GM21737 (cell line): Measurements from ENCODE around the gene ATOH8.
"Not testable (repeated sequence)": the region's sequence is repeated elsewhere in the genome, so short reads cannot be mapped to it uniquely, and the experiment has no call there.

Experiments used
- ATAC-seq: cut with Tn5 transposase; IDR thresholded peaks from one replicate; pipeline ENCODE4 v1.9.1; 2021; ENCODE audit warnings: mild to moderate bottlenecking, moderate library complexity; ENCODE audit not compliant: unreplicated experiment

The ATOH8 gene

GRCh38 chr2:85753525-85754312 is at the start of gene ATOH8:
Gene ATOH8 (plus strand): TSS chr2:85753991. CDS start chr2:85754190, 199 bp downstream.
- no peak for ATAC-seq

DNA sequence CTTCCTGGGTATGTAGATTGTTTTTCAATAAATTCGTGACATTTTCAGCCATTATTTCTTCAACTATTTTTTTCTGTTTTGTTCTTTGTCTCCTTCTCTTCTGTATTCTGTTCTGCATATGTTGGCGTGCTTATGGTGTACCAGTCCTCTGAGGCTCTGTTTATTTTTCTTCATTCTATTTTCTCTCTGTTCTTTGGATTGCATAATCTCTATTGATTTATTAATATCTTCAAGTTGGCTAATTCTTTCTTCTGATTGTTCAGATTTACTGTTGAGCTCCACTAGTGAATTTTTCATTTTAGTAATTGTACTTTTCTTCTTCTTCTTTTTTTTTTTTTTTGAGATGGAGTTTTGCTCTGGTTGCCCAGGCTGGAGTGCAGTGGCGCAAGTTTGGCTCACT is 49.8 kb upstream of the ATOH8 start:
- no peak for ATAC-seq

GRCh38 chr2:85704800-85705679 is 48.8 kb upstream of the ATOH8 start:
- ATAC-seq: peak; percentile 46

- no peak for ATAC-seq
Observed at GRCh38 chr2:85705680-85706039, 48.1 kb upstream of the ATOH8 start.

DNA sequence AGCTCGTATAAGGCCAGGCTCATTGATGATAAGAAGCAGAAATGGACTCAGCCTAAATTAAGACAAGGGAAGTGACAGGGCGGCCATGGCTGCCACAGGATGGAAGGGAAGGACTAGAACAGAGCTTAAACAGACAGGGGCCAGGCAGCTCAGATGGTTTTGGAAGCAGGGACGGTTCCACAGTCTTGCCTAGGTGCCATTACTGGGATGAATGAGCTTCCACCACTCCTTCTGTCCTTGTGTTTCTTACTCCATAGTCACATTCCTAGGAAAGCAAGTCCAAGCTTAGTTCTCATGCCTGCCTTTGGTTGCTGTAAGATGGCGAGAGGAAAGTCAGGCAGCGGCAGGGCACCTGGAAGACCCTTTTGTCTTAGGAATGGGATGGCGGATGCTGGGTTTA is 47.7 kb upstream of the ATOH8 start:
- no peak for ATAC-seq

DNA sequence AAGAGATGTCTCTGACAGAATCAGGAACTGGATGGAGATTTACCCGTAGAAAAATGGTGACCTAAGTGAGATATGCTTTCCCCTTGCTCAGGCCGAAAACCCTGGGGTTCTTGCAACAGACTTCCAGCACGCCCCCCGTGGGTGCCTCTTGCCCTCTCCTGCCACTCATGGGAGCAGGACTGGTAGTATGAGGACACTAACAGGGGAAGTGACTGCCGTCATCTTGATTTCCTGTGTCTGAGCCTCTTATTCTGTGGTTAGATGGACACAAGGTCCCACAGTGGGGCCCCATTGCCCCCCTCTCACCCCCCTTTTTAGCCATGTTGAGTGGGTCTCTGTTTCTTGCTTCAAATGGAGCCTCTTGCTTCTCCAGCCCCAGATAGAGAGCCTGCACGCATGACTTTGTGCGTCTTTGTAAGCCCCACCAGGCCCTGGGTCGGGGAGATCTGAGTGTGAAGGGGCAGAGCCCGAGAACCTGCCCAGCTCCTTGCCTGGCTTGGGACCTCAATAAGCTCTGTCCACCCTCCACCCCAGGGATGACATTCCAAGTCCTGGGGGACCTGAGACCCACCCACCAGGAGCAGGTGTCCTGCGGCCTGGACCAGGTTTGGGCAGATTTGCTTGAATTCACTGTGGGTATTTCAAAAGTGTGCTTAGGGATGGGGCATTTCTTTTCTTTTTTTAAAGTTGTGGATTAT is 47.0 kb upstream of the ATOH8 start:
- ATAC-seq: no peak

GRCh38 chr2:85707304-85707703 is 46.5 kb upstream of the ATOH8 start:
- no peak for ATAC-seq

DNA sequence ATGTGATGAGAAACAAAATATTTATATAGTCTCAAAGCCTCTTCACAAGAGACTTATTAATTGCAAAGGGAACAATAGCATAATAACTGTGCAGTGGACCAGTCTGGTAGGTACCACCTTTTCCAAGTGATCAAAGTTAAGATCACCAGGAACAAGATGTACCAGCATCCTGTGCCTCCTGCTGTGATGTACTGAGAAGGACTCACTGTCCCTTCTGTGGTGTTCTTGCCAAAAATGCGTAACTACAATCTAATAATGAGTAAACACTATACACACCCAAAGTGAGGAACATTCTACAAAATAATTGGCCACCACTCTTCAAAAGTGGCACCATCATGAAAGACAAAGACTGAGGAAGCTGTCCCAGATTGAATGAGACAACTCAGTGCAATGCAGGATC is 45.1 kb upstream of the ATOH8 start:
- ATAC-seq: no peak

DNA sequence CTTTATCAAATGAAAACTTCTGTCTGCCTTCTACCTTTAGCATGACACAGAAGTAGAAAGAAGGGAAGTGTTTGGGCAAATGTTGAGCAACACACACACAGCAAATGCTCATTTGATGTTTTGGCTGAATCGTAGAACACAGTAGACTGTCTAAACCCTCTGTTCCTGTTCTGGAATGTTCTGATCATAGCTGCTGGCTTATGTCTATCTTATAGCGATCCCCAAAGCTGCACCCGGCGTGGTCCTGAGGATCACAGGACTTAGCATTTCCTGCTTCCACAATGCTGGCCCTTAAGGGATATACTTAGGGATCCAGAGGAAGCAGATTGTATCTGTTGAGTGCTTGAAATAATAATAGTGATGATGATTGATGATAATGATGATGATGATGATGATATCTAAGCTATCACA is 44.4 kb upstream of the ATOH8 start:
- ATAC-seq: no peak

- no peak for ATAC-seq
Observed at GRCh38 chr2:85710687-85711577, 42.9 kb upstream of the ATOH8 start.

- no peak for ATAC-seq
Observed at GRCh38 chr2:85711578-85712060, 42.2 kb upstream of the ATOH8 start.

DNA sequence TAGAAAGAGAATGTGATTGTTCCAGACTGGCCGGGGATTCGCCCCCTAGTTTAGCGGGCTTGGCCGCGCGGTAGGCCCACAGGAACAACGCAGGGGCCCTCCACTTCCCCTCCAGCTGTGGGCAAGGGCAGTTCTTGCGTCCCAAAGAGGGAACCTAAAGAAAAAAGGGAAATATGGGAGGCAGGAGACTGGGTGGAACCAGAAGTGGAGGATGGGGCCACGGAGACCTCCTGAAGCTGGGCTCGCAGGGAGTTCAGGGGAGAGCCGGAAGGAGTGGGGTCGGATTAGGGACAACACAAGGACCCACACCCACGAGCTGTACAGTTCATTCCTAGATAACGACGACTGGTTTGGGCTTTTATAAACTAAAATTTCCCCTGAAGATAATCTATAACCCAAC is 41.5 kb upstream of the ATOH8 start:
- ATAC-seq: no peak

- no peak for ATAC-seq
Observed at GRCh38 chr2:85712849-85713612, 40.8 kb upstream of the ATOH8 start.

DNA sequence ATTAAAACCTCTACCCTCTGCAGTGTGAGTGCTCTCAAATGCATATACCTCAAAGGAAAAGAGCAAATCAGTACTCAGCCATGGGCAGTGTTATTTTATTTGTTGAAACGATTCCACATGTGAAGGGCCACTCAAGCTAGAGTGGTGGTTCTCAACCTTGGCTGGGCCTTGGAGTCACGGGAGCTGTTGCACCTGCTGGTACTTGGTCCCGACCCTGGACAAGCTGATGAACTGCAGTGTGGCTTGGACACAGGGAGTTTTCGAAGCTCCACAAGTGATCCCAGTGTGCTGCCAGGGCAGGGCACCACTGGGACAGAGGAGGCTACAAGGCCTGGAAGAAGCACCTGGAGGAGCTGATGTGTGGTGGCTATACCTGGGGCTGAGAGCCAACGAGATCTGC is 40.0 kb upstream of the ATOH8 start:
- no peak for ATAC-seq

DNA sequence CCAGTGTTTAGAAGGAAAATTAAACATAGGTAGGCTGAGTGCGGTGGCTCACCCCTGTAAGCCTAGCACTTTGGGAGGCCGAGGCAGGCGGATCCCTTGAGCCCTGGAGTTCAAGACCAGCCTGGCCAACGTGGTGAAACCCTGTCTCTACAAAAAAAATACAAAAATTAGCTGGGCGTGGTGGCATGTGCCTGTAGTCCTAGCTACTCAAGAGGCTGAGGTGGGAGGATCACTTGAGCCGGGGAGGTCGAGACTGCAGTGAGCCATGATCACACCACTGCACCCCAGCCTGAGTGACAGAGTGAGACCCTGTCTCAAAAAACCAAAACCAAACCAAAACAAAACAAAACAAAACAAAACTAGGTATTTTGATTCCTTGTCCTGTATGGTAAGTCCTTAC is 39.4 kb upstream of the ATOH8 start:
- ATAC-seq: not testable (repeated sequence)

- ATAC-seq: no peak
Observed at GRCh38 chr2:85714841-85715240, 39.0 kb upstream of the ATOH8 start.

DNA sequence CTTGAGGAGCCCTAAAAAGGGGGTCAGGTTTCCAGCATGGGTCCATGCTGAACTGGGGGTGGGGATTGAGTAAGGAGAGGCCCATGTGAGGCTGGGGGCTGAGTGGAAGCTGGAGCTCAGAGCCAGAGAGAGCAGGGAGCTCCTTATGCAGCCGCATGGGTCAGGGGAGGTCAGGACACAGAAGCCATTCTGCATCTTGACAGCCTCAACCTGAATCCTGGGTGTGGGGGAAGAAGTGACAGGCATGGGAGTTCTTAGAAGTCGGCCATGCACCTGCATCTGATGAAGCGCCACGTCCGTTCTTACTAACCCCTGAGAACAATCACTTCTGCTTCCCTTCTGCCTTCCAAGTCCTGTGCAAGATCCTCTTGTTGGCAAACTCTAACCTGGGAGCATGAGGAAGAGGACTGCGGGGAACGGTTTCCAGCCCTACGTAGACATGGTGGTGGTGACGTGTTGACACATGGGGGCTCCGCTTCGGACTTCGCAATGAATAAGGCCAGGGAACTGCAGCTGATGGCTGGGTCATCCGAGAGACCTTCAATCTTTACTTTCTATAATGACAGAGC is 37.4 kb upstream of the ATOH8 start:
- no peak for ATAC-seq

GRCh38 chr2:85717308-85718008 is 36.3 kb upstream of the ATOH8 start:
- ATAC-seq: no peak

DNA sequence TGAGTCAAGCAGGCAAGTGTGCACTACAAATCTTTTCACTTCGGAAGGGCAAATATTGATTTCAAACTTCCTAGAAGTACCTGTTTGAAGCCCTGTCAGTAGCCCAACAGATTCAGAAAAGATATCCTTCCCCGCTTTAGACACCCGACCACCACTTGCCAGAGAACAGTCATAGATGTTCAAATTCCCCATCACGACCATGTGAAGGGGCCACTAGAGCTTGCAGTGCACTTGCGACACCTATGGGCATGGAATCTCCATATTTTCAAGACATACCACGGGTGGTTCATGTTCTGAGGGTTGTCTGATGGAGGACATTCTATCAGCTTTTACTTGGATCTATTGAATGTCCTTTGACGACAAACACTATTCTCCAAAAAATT is 35.8 kb upstream of the ATOH8 start:
- no peak for ATAC-seq
